Measurements from ENCODE around the gene S100A7A. TPM values are rescaled to one million over a fixed set of nuclear protein-coding genes. Genes with fewer than 3 reads are reported as not detected.
A peak's percentile ranks its signal among the peaks of the same experiment; 100 is the strongest.
"Not testable (repeated sequence)": the region's sequence is repeated elsewhere in the genome, so short reads cannot be mapped to it uniquely, and the experiment has no call there.

Gene S100A7A
- total RNA-seq, 1 experiment from 2014 or later = not detected

DNA sequence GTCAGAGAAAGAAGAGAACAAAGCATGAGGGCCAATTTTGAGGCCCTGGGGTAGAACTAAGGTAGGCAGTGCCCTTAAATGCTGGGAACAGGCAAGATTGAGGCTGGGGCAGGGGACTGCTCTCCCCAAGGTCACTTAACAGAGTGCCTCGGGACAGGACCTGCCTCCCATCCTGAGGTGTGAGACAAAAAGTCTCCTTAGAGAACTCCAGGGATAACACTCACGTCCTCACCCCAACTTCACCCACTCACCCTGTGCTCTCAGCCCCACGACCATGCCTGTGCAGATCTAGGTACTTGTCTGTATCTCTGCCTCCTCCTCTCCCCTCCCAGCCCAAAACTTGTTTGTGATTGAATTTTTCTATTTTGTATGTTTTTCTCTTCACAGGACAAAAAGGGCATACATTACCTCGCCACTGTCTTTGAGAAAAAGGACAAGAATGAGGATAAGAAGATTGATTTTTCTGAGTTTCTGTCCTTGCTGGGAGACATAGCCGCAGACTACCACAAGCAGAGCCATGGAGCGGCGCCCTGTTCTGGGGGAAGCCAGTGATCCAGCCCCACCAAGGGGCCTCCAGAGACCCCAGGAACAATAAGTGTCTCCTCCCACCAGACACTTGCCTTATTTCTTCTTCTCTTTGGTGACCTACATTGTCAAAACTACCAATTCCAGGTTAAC lies 2.6 kb downstream of the S100A7A start:
- DNase-seq (ENCODE audit: low spot score); H3K4me1 Mint-ChIP-seq; H3K27ac Mint-ChIP-seq; H3K36me3 Mint-ChIP-seq; H3K4me3 Mint-ChIP-seq; POLR2A ChIA-PET; ATAC-seq; CTCF ChIA-PET; H3K27me3 Mint-ChIP-seq (ENCODE audit: low read depth): not testable (repeated sequence)
- peaks cover 12% of the 10 kb centered on the region for H3K9me3 Mint-ChIP-seq

- H3K4me3 Mint-ChIP-seq; H3K27ac Mint-ChIP-seq; H3K27me3 Mint-ChIP-seq (ENCODE audit: low read depth); H3K9me3 Mint-ChIP-seq; POLR2A ChIA-PET; H3K36me3 Mint-ChIP-seq; ATAC-seq; DNase-seq (ENCODE audit: low spot score); H3K4me1 Mint-ChIP-seq: not testable (repeated sequence)
- CTCF ChIA-PET = interaction anchor here (0.5 kb wide), 1 partner anchor 75 kb away, joined by 3 read pairs; no protein-coding TSS in a partner anchor
These were observed 3.1 kb downstream of the S100A7A start for GRCh38 chr1:153419436-153419793.

DNA sequence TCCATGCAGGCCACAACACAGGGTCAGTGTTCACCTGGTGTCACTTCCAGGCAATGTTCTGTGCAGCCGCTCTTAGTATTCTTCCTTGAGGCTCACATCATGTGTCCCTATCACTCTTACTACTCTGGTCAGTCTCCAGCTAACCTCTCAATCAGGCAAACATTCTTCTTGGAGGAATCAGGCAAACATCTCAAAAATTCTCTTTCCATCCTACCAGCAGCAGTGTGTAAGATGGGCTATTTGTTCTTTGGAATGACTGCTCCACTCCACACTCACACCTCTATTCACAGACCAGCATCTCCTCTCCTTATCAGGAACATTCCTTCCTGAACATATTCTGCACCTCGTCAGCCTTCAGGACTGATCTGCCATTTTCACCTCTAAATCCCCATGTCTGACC lies 4.0 kb downstream of the S100A7A start:
- Mint-ChIP-seq H3K4me3 (no peak overlapping the region), H3K4me1 (no peaks in the 10 kb centered on the region), H3K9me3 (no peaks in the 10 kb centered on the region), H3K27me3 (ENCODE audit: low read depth) (peaks cover 7% of the 10 kb centered on the region), H3K27ac (no peak overlapping the region), H3K36me3 (no peaks in the 10 kb centered on the region)
- CTCF ChIA-PET = no interaction called here
- DNase-seq (ENCODE audit: low spot score) (no peak), ATAC-seq (no peak)
- POLR2A ChIA-PET = no interaction called here
- TF ChIP-seq ZBTB43 (CRISPR knock-in tag; IDR thresholded peaks at IDR 0.05) = no peak

DNA sequence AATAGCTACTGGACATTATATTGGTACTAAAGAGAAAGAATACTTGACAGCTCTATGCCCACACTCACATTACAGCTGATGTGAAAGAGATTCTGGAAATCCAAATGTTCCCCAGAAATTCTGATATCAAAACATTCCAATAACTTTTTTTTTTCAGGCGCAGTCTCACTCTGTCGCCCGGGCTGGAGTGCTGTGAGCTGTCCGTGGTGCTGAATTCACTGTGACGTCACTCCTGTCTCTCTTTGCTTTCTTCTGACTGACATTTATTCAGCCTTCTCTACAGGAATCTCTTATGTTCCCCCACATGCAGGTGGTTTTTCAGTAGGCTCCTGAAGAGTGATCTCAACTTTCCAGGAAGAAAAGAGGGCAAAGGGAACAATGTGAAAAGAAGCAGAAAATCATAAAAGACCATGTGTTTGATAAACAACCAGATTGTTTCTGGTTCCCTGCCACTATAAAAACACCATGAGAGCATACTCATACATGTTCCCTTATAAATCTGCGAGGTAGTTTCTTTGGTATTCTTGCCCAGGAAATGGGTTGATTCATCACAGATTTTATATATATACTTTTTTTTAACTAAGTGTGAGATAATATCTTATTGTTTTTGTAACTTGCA lies 6.2 kb downstream of the S100A7A start:
- Mint-ChIP-seq H3K36me3 (no peaks in the 10 kb centered on the region), H3K27me3 (ENCODE audit: low read depth) (peaks cover 7% of the 10 kb centered on the region), H3K4me3 (no peak overlapping the region), H3K4me1 (no peaks in the 10 kb centered on the region), H3K27ac (no peak overlapping the region), H3K9me3 (no peaks in the 10 kb centered on the region)
- peak; percentile 81 for DNase-seq (ENCODE audit: low spot score)
- ChIA-PET CTCF (interaction anchor here (1.0 to 1.5 kb wide), 4 partner anchors 35 to 72 kb away, joined by 3 to 4 read pairs (median 3); no protein-coding TSS in a partner anchor), POLR2A (no interaction called here)
- ATAC-seq = peak; percentile 46; the same call in 1 of the 2 replicates
- TF ChIP-seq IRF2 (CRISPR knock-in tag; IDR thresholded peaks at IDR 0.05; ENCODE audit: borderline replicate concordance, low read depth) (no peak), SMAD3 (CRISPR knock-in tag; IDR thresholded peaks at IDR 0.05; ENCODE audit: borderline replicate concordance) (no peak), GTF2I (CRISPR knock-in tag; conservative IDR thresholded peaks at IDR 0.05) (no peak), GABPB1 (CRISPR knock-in tag; IDR thresholded peaks at IDR 0.05) (peak; percentile 34; the same call in 1 of the 2 replicates), ATF3 (CRISPR knock-in tag; conservative IDR thresholded peaks at IDR 0.05) (no peak), GRHL2 (CRISPR knock-in tag; IDR thresholded peaks at IDR 0.05; ENCODE audit: insufficient replicate concordance, severe bottlenecking) (no peak), FOXP1 (CRISPR knock-in tag; IDR thresholded peaks at IDR 0.05; ENCODE audit: borderline replicate concordance) (no peak), NFE2L1 (CRISPR knock-in tag; IDR thresholded peaks at IDR 0.05) (peak; percentile 60; the same call in 1 of the 2 replicates), ZNF232 (CRISPR knock-in tag; IDR thresholded peaks at IDR 0.05) (no peak), SP1 (CRISPR knock-in tag; conservative IDR thresholded peaks at IDR 0.05) (no peak), ZNF425 (CRISPR knock-in tag; conservative IDR thresholded peaks at IDR 0.05) (no peak), AR (CRISPR knock-in tag; IDR thresholded peaks at IDR 0.05) (no peak), ETV6 (CRISPR knock-in tag; IDR thresholded peaks at IDR 0.05) (no peak), FOXK1 (CRISPR knock-in tag; IDR thresholded peaks at IDR 0.05) (no peak)
- TF ChIP-seq, protein P1, sequence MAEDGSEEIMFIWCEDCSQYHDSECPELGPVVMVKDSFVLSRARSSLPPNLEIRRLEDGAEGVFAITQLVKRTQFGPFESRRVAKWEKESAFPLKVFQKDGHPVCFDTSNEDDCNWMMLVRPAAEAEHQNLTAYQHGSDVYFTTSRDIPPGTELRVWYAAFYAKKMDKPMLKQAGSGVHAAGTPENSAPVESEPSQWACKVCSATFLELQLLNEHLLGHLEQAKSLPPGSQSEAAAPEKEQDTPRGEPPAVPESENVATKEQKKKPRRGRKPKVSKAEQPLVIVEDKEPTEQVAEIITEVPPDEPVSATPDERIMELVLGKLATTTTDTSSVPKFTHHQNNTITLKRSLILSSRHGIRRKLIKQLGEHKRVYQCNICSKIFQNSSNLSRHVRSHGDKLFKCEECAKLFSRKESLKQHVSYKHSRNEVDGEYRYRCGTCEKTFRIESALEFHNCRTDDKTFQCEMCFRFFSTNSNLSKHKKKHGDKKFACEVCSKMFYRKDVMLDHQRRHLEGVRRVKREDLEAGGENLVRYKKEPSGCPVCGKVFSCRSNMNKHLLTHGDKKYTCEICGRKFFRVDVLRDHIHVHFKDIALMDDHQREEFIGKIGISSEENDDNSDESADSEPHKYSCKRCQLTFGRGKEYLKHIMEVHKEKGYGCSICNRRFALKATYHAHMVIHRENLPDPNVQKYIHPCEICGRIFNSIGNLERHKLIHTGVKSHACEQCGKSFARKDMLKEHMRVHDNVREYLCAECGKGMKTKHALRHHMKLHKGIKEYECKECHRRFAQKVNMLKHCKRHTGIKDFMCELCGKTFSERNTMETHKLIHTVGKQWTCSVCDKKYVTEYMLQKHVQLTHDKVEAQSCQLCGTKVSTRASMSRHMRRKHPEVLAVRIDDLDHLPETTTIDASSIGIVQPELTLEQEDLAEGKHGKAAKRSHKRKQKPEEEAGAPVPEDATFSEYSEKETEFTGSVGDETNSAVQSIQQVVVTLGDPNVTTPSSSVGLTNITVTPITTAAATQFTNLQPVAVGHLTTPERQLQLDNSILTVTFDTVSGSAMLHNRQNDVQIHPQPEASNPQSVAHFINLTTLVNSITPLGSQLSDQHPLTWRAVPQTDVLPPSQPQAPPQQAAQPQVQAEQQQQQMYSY (CRISPR knock-in tag; IDR thresholded peaks at IDR 0.05) = no peak

All from WTC11 (cell line).